Endothelial cell of umbilical vein (primary cell): ENCODE data around the gene MICAL3. TPM values are rescaled to one million over a fixed set of nuclear protein-coding genes. Genes with fewer than 3 reads are reported as not detected.

ENCODE experiments used
- BruUV-seq: library from RNA; stranded (reverse); fragments of 400-500 nt; replicated peaks from 2 replicates; lab custom pipeline; 2021; lab: Mats Ljungman, UMichigan
- CTCF ChIA-PET: fragments of 300-600, 350-600 bp; sonication (Branson Sonifier 250); formaldehyde crosslinking; loops from one replicate; lab custom pipeline; 2021; ENCODE audit warnings: antibody characterized with exemption, inconsistent platforms; lab: Charles Lee
- POLR2A ChIA-PET: fragments of 300-600, 350-600 bp; sonication (Branson Sonifier 250); formaldehyde crosslinking; loops from one replicate; lab custom pipeline; 2021; ENCODE audit warnings: antibody characterized with exemption, inconsistent platforms; lab: Charles Lee
- DNase-seq: peaks from one replicate; pipeline ENCODE4 v3.0.0-alpha.2; 2011; ENCODE audit warnings: low read depth, low spot score
- FAIRE-seq: peaks from 2 replicates; lab custom pipeline; 2011; peaks lifted over from hg19 to GRCh38; lab: Jason Lieb, UNC
- H2AFZ ChIP-seq: 2 replicates; pipeline ENCODE4 v1.6.0; 2012; ENCODE audit warnings: low read depth, low read length, control low read depth, inconsistent platforms
- H3K27ac ChIP-seq: 2 replicates; pipeline ENCODE4 v1.5.1; 2011; ENCODE audit warnings: low read depth, mild to moderate bottlenecking, control low read depth, low read length, moderate library complexity; ENCODE audit not compliant: insufficient read depth
- H3K27me3 ChIP-seq, 2 experiments: 2 replicates each; pipeline versions ENCODE4 v1.6.0 to v1.6.1; 2011; ENCODE audit warnings: low read length in 2 of 2, mixed read lengths in 1 of 2; ENCODE audit not compliant: control insufficient read depth in 2 of 2, insufficient read depth in 2 of 2
- H3K36me3 ChIP-seq, 2 experiments: 2 replicates in 1 of 2; 3 replicates in 1 of 2; pipeline ENCODE4 v1.5.1; 2011; ENCODE audit warnings: low read length in 2 of 2, mild to moderate bottlenecking in 1 of 2, moderate library complexity in 1 of 2; ENCODE audit not compliant: control insufficient read depth in 2 of 2, insufficient read depth in 2 of 2; ENCODE audit errors: extremely low read depth in 1 of 2
- H3K4me1 ChIP-seq: 3 replicates; pipeline ENCODE4 v1.5.1; 2011; ENCODE audit warnings: mild to moderate bottlenecking, low read length; ENCODE audit not compliant: control insufficient read depth, insufficient read depth; ENCODE audit errors: extremely low read depth
- H3K4me2 ChIP-seq: 2 replicates; pipeline ENCODE4 v1.6.1; 2011; ENCODE audit warnings: low read length, control low read depth, mixed read lengths; ENCODE audit not compliant: insufficient read depth
- H3K4me3 ChIP-seq, 3 experiments: fragments of 200-600 bp in 1 of 3; sonication (generic), shearing (Covaris generic) in 1 of 3; replicated peaks in 1 of 3; 2 replicates each; pipeline ENCODE4 v1.5.1; 2011 to 2016; ENCODE audit warnings: control low read depth in 3 of 3, low read length in 3 of 3, mild to moderate bottlenecking in 2 of 3, inconsistent platforms in 1 of 3, low read depth in 1 of 3, moderate library complexity in 1 of 3; ENCODE audit not compliant: insufficient read depth in 1 of 3
- H3K79me2 ChIP-seq: 2 replicates; pipeline ENCODE4 v1.6.0; 2012; ENCODE audit warnings: low read length, inconsistent platforms; ENCODE audit not compliant: control insufficient read depth, insufficient read depth
- H3K9ac ChIP-seq: replicated peaks from 2 replicates; pipeline ENCODE3; 2011; ENCODE audit warnings: low read length, control low read depth; ENCODE audit not compliant: insufficient read depth; ENCODE audit errors: extremely low read depth
- H3K9me1 ChIP-seq: replicated peaks from 3 replicates; pipeline ENCODE4 v1.6.0; 2011; ENCODE audit warnings: mild to moderate bottlenecking, low read length; ENCODE audit not compliant: control insufficient read depth, insufficient read depth; ENCODE audit errors: extremely low read depth
- H3K9me3 ChIP-seq: replicated peaks from 2 replicates; pipeline ENCODE4 v1.5.1; 2012; ENCODE audit warnings: low read length, inconsistent platforms; ENCODE audit not compliant: control insufficient read depth, insufficient read depth
- H4K20me1 ChIP-seq: replicated peaks from 2 replicates; pipeline ENCODE3; 2011; ENCODE audit warnings: mild to moderate bottlenecking, low read length; ENCODE audit not compliant: control insufficient read depth, insufficient read depth; ENCODE audit errors: extremely low read depth
- EZH2 ChIP-seq: IDR thresholded peaks from 2 replicates; pipeline ENCODE4 v1.6.1; 2012; ENCODE audit warnings: borderline replicate concordance, low read depth, mild to moderate bottlenecking, moderate library complexity, low read length, inconsistent platforms; ENCODE audit not compliant: severe bottlenecking
- FOS ChIP-seq: IDR thresholded peaks from 2 replicates; pipeline ENCODE4 v1.6.1; 2011; ENCODE audit warnings: mild to moderate bottlenecking, low read length, moderate library complexity, borderline replicate concordance; ENCODE audit not compliant: insufficient read depth
- GATA2 ChIP-seq: IDR thresholded peaks from 2 replicates; pipeline ENCODE4 v1.7.0; 2011; ENCODE audit warnings: low read depth, mild to moderate bottlenecking, moderate library complexity, mixed read lengths, low read length; ENCODE audit not compliant: insufficient read length, insufficient read depth
- JUN ChIP-seq: IDR thresholded peaks from 2 replicates; pipeline ENCODE4 v1.6.1; 2011; ENCODE audit warnings: borderline replicate concordance, low read depth; ENCODE audit not compliant: insufficient read length, insufficient read depth
- MYC ChIP-seq: IDR thresholded peaks from one replicate; pipeline ENCODE4 v1.6.1; 2011; ENCODE audit warnings: mild to moderate bottlenecking, low read depth, low read length
- POLR2A ChIP-seq: IDR thresholded peaks from 2 replicates; pipeline ENCODE4 v1.6.1; 2012; ENCODE audit warnings: low read depth, mild to moderate bottlenecking, control low read depth, low read length
- POLR2AphosphoS5 ChIP-seq: IDR thresholded peaks from 2 replicates; pipeline ENCODE4 v1.6.1; 2012; ENCODE audit warnings: low read depth, mild to moderate bottlenecking, control low read depth, low read length, moderate library complexity; ENCODE audit not compliant: insufficient read depth
- dilution Hi-C: fragments of 300-500 bp; cut with MboI; formaldehyde crosslinking; loops from one replicate; pipeline ENCODE4 v1.15.0; 2019; ENCODE audit warnings: low sequenced_read_pairs; ENCODE audit not compliant: extremely low pct_ligation_motif_present
- intact Hi-C: fragments of 100-400 bp; cut with micrococcal nuclease; formaldehyde crosslinking; loops from one replicate; pipeline ENCODE4 v1.10.0; 2022
- polyA plus RNA-seq, 4 experiments: library from polyadenylated mRNA; depleted of rRNA in 3 of 4; stranded (reverse) in 3 of 4; unstranded in 1 of 4; fragments of >200 nt; gene quantifications; 2 replicates each; pipeline versions ENCODE4 v1.2.1 to v1.2.3, GENCODE V29; 2011 to 2012; ENCODE audit warnings: missing spikeins in 1 of 4
- total RNA-seq: library from RNA; stranded (reverse); gene quantifications from 2 replicates; pipeline ENCODE4 v1.2.3, GENCODE V29; 2021
- TF ChIP-seq, protein P1 (sequence below), 2 donors: IDR thresholded peaks; 1 replicate in 1 of 2; 2 replicates in 1 of 2; pipeline ENCODE4 v1.5.1; 2011; ENCODE audit warnings: low read length in 2 of 2, mild to moderate bottlenecking in 2 of 2, moderate library complexity in 2 of 2, control low read depth in 1 of 2, inconsistent platforms in 1 of 2, low read depth in 1 of 2; ENCODE audit not compliant: insufficient read depth in 1 of 2; ENCODE audit errors: extremely low read depth in 1 of 2
- TF ChIP-seq, protein P2 (sequence below): IDR thresholded peaks from 2 replicates; pipeline ENCODE4 v1.6.1; 2011; ENCODE audit not compliant: insufficient read depth, insufficient read length

MICAL3 gene
- total and polyA plus RNA-seq, 2 donors (not counting 3 experiments of a cell fraction or from before 2014, with no cell fraction given), result 14.5 to 63.7 TPM

DNA sequence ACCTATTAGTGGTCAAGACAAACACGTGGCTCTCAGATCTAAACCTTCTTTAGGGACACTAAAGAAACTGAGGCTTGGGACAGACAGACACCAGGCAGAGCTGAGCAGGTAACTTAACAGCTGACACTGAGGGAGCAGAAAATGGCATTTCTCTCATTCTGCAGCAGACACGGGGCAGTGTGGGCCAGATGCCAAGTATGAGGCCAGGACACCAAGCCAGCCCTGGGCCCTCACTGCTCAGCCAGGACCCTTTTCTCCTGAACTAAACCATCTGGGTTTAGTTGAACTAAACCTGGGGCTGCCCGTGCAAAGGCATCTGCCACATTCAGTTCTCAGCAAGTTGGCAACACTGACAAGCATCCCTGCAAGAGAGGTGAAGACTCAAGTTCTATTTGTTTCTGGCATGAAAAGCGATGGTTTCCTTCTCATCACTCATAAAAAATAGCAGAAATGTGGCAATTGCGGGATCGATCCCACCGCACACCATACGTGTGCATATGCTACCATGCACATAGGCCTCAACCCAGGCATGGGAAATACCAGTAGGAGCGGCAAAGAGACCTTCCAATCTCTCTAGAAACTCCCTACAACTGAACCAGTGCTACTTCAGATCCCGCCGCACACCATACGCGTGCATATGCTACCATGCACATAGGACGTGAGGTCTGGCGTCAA, 150.0 kb downstream of the MICAL3 start:
- no peaks in the 10 kb centered on the region for H3K9me1 ChIP-seq
- H3K4me2 ChIP-seq, result no peak overlapping the region
- BruUV-seq, result no TSS peak
- ChIA-PET POLR2A (no interaction called here), CTCF (interaction anchor here (1.1 kb wide), 1 partner anchor 202 kb away, joined by 4 read pairs; no protein-coding TSS in a partner anchor)
- H3K4me1 ChIP-seq, result no peaks in the 10 kb centered on the region
- no peak for DNase-seq
- H3K36me3 ChIP-seq, result peaks cover 5 to 20% of the 10 kb centered on the region in 2 experiments
- H3K9me3 ChIP-seq, result no peaks in the 10 kb centered on the region
- no peak overlapping the region for H2AFZ ChIP-seq
- H3K4me3 ChIP-seq, result no peak overlapping the region
- dilution Hi-C loops, result no loop called here
- intact Hi-C loops, result no loop called here
- H4K20me1 ChIP-seq, result no peaks in the 10 kb centered on the region
- H3K27me3 ChIP-seq, result no peaks in the 10 kb centered on the region
- FAIRE-seq, result no peak
- no peak overlapping the region for H3K27ac ChIP-seq
- TF ChIP-seq FOS, result no peak
- no peak for TF ChIP-seq GATA2
- TF ChIP-seq POLR2A, result no peak
- no peak for TF ChIP-seq EZH2
- TF ChIP-seq, protein P1, sequence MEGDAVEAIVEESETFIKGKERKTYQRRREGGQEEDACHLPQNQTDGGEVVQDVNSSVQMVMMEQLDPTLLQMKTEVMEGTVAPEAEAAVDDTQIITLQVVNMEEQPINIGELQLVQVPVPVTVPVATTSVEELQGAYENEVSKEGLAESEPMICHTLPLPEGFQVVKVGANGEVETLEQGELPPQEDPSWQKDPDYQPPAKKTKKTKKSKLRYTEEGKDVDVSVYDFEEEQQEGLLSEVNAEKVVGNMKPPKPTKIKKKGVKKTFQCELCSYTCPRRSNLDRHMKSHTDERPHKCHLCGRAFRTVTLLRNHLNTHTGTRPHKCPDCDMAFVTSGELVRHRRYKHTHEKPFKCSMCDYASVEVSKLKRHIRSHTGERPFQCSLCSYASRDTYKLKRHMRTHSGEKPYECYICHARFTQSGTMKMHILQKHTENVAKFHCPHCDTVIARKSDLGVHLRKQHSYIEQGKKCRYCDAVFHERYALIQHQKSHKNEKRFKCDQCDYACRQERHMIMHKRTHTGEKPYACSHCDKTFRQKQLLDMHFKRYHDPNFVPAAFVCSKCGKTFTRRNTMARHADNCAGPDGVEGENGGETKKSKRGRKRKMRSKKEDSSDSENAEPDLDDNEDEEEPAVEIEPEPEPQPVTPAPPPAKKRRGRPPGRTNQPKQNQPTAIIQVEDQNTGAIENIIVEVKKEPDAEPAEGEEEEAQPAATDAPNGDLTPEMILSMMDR (IDR thresholded peaks at IDR 0.05; ENCODE audit: extremely low read depth in 1 of 2, insufficient read depth in 1 of 2, low read depth in 1 of 2, low read length in 2 of 2), result no peak
- TF ChIP-seq, protein P2, sequence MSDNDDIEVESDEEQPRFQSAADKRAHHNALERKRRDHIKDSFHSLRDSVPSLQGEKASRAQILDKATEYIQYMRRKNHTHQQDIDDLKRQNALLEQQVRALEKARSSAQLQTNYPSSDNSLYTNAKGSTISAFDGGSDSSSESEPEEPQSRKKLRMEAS, result no peak
- TF ChIP-seq MYC, result no peak
- TF ChIP-seq JUN, result no peak
- TF ChIP-seq POLR2AphosphoS5, result no peak
- H3K79me2 ChIP-seq, result no peaks in the 10 kb centered on the region
- H3K9ac ChIP-seq, result no peak overlapping the region
